GM18498 (cell line): ENCODE data around the gene APOBR.
"Not testable (repeated sequence)": the region's sequence is repeated elsewhere in the genome, so short reads cannot be mapped to it uniquely, and the experiment has no call there.

Experiments used
- ATAC-seq: cut with Tn5 transposase; IDR thresholded peaks from one replicate; pipeline ENCODE4 v1.9.1; 2021; ENCODE audit warnings: mild to moderate bottlenecking, moderate library complexity; ENCODE audit not compliant: unreplicated experiment

The APOBR gene, protein sequence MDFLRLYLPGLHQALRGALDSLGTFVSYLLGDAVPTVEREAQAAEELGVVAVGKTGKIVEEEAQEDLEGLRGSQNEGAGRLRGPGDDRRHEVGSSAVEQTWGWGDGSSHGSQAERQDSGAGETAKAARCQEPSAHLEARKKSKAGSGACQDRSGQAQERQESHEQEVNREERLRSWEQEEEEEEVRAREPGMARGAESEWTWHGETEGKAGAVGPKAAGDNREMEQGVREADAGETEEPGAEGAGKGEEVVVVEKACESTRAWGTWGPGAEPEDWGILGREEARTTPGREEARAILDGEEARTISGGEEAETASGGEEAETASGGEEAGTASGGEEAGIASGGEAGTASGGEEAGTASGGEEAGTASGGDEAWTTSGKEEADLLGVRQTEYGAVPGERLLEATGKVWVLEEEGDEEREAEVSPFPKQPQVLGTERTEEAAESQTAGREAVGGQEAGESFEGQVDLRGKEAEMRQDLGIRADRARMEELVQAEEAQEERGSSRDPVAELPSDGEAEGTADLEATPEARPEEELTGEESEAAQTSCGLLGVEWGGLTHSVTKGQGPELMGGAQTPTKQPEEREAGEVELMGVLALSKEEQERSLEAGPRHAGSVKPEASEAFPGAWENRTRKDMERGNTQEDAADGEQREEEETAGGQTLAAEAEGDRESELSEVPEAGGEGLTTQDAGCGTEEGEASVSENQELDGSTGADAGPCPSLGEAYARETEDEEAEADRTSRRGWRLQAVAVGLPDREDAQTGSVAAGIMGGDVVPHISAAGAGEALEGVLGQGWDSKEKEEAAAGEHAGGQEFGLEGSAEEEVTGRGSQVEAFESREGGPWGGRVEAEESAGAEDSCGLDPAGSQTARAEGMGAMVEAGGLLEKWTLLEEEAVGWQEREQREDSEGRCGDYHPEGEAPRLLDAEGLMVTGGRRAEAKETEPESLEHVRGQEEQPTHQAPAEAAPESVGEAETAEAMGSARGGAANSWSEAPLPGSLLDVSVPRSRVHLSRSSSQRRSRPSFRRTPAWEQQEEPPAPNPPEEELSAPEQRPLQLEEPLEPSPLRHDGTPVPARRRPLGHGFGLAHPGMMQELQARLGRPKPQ

DNA sequence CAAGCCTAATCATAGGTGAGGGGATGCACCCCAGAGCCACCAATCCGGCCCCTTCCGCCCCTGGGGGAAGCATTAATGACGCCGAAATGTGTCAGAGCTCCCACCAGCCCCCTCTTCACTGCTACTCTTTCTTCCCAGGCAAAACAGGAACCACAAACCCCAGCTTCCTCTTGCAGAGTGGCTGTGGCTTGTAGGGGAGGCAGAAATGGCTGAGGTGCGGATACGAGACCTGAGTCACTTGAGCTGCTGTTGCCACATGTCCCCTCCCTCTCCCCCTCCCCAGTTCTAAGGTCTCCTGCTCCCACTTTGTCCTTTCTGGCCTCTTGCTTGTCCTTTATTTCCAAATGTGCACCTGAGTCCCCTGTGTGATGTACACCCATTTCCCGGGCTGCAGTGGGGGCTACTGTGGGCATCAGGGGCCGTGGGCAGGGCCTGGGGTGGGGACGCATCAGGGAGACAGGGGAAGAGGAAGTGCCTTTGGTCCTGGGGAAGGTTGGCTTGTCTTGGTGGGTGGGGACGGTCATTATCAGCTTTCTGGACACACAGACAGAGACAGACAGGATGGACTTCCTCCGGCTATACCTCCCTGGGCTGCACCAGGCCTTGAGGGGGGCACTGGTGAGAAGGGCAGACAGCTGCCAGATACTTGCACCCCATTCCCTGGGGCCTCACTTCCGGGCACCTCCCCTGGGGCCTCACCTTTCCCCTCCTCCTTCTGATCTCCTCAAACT lies at the start of gene APOBR:
TSS of gene APOBR (plus strand) at position 523 of the 731 bp plus-strand sequence. CDS start at position 562, 39 bp downstream.
- peak; percentile 45 for ATAC-seq

DNA sequence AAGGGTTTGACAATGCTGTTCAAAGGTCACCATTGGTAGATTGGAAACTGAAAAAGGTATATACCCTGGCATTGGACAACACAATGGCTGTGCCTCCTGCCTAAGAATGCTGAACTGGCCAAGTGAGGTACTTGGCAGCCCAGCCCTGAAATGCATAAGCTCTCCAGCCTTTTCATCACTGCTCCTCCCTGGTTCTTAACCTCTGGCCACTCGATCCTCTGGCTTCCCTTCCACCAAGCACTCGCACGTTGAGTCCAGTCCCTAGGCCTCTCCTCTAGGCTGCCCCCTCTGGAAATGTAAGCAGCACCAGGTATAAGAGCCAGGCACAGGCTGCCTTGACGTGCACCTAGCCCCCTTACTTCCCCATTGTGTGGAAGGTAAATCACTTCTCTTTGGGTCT lies 48.1 kb upstream of the APOBR start:
- not testable (repeated sequence) for ATAC-seq

DNA sequence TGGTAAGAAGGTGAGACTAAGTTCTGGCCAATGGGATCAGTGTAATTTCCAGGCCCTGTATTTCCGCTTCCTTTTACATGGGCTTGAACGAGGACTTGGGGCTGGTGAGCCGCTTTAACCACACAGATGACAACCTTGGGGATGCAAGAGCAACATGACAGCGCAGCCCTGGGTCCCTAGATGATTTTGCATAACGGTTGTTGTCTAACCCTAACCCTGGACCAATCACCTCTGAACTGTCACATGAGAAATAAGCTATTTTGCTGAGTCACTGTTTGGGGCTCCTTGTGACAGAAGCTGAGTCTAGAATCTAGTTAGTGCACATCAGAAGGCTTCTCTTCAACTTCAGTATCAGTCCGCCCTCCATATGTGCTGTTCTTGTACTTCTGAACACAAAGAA lies 47.4 kb upstream of the APOBR start:
- not testable (repeated sequence) for ATAC-seq

DNA sequence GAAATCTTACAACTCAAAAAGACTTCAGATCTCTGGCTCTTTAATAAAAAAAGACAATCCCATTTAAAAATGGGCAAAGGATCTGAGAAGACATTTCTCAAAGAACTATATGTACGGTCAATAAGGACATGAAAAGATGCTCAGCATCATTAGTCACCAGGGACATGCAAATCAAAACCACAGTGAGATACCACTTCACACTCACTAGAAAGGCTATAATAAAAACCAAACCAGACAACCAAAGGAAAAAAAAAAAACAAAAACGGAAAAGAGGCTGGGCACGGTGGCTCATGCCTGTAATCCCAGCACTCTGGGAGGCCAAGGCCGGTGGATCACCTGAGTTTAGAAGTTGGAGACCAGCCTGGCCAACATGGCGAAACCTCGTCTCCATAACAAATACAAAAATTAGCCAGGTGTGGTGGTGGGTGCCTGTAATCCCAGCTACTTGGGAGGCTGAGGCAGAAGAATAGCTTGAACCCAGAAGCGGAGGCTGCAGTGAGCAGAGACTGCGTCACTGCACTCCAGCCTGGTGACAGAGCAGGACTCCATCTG lies 20.7 kb upstream of the APOBR start:
- no peak for ATAC-seq

DNA sequence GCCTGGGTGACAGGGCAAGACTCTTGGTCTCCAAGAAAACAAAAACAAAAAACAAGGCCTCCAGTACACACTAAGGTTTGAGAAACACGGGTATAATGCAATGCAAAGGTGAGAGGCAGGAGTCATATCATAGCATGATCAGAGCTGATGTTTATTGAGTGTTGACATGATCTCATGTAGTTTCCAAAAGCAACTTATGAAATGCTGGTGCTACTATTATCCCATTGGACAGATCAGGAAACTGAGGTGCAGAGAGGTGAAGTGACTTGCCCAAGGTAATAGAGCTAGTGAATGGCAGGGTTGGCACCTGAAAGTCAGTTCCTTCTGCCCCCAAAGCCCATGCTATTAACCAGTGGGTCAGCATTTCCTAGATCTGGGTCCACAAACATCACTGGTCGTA lies 19.2 kb upstream of the APOBR start:
- no peak for ATAC-seq

DNA sequence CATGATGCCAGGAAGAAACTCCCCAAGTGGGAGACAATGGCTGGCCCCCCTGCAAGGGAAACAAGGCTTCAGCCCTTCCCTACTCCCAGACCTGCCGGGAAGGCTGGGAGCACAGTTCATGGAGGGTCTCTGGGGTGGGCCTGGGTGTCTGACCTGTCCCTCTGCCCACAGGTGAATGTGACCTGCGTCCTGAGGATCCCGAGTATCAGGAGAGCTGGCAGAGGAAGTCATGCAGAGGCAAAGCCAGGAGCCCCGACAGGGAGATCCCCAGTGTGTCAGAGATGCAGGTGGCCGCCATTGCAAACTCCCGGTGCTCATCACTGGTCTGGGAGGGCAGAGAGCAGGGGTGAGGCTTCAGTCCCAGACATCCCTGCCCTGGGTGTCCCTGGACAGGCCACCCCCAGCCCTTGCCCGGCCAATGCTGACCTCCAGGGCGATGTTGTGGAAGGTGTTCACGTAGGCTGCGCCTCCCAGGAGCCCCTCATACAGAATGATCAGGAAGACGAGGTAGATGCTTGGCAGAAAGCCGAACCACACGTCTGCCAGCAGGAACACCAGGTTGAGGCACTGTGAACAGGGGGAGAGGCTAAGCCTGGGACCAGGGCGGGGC lies 17.0 kb upstream of the APOBR start:
- no peak for ATAC-seq

DNA sequence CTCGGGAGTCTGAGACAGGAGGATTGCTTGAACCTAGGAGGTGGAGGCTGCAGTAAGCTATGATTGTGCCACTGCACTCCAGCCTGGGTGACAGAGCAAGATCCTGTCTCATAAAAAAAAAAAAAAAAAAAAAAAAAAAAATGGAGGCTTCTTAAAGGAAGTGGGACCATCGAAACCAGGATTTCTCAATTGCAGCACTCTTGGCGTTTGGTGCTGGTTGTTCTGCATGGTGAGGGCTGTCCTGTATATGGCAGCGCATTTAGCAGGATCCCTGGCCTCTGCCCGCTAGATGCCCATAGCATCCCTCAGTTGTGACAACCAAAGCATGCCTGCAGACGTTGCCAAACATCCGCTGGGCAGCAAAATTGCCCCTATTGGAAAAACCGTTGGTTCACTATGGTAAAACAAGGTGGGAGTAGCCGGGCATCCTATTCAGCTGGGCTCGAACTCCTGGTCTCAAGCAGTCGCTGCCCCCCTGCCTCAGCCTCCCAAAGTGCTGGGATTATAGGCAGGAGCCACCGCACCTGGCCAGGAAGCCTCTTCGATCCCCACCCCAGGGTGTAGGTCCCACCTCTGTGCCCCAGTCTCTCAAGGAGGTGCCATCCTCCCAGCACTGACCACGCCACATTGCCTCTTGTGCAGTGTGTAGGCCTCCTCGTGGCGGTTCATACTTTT lies 15.8 kb upstream of the APOBR start:
- no peak for ATAC-seq

DNA sequence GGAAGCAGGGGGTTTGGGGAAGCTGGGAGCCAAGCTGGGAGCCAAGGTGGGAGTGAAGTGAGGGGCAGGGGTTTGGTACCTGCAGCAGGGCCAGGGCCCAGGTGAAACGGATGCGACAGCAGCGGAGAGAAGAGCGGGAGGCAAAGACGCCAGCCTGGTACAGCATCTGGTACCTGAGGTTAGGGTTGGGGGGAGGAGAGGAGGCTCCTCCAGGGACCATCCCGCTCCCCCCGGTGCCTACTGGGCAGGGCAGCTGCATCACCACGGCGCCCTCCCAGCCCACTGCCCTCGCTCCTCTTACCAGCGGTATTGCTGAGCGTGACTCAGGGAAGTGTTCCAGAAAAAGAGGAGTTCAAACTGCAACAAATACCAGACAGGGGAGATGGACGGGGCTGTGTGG lies 12.4 kb upstream of the APOBR start:
- no peak for ATAC-seq

DNA sequence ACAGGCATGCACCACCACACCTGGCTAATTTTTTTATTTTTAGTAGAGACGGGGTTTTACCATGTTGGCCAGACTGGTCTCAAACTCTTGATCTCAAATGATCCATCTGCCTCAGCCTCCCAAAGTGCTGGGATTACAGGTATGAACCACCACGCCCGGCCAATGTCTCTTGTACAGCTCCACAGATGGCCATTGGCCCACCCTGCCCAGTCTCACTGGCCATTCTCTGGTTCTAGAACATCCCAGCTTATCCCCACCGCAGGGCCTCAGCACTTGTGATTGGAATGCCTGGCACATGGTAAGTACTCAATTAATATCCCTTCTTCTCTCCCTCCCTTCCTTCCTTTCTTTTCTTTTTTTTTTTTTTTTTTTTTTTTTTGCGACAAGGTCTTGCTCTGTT lies 11.1 kb upstream of the APOBR start:
- ATAC-seq = not testable (repeated sequence)

DNA sequence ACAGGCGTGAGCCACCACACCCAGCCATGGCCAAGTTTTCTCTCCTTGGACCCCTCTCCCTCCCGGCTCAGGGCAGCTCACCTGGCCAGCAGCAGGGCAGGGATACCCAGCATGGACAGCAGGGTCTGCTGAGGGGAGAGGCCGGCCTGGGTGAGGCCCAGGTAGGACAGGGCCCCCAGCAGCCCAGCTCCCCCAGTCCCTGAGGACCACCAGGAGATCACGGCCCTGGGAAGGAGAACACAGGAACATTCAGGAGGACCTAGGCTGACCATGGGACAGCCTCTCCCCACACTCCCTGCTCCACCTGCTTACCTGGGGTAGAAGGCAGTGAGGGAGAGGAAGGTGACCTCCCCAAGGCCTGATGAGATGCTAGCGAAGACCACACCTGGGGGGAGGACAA lies 8.2 kb upstream of the APOBR start:
- no peak for ATAC-seq

DNA sequence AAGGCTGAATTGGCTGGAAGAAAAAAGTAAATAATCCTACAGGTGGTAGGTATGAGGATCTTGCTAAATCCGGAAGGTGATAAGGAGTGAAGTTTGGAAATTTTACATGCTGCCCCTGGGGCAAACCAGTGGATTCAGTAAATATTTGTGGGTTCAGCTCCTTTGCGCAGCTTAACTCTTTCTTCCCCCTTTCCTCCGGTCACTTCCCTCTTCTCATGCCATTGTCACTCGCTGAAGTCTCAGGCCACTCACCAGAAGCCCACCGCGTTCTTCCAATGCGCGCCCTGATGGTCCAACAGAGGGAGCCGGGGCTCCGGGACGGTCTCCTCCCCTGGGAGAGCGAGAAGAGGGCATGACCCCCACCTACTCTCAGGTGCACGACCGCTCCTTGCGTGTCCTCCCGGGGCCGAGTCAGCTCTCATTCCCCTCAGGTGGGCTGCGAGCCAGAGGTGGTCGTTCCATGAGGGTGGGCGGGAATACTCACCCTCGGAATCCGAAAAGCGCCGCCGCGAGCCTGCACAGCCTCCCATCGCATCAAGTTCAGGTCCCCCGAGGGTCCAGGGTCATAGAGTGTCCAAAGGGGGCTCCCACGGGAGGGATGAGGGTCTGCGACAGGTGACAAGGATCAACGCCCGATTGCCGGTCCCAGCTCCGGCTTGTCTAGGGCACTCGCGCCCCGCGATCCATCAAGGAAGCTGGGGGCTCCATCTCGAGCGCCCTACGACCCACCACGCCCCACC lies 3.0 kb upstream of the APOBR start:
- no peak for ATAC-seq

DNA sequence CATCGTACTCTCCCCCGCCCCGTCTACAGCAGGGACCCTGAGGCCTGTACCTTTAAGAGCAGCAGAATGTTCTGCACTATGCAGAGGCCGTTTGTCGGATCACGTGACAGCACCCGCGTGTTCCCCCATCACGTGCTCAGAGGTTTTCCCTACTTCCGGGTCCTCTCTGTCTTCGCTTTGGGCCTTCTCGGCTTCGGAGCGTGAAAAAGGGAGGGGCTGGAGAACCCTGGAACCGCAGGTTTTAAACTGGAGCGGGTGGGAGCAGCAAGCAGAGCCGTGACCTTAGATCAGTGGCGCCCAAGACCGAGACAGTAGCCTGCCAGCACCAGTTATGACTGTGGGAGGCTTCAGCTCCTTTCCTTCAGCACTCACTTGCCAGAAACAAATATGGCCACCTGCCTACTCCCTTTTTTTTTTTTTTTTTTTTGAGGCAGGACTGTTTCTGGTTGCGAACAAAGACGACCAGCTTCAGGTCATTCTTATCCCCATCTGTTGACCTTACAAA lies 2.4 kb upstream of the APOBR start, which contains the start of gene CLN3:
TSS of gene CLN3 (minus strand) at position 105 of the 505 bp plus-strand sequence. CDS start 315 bp downstream, outside the sequence.
- peak; percentile 77 for ATAC-seq

DNA sequence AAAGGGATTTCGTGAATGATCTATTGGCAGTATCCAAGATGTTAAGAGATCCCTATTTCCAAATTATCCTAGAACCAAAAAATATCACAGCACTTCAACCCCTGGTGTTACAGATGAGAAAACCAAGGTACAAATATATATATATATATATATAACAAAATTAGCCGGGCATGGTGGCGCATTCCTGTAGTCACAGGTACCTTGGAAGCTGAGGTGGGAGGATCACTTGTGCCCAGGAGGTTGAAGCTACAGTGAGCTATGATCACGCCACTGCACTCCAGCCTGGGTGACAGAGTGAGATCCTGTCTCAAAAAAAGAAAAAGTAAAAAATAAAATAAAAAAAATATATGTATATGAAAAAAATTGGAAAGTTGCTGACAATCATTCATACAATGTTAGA lies 1.9 kb upstream of the APOBR start:
- ATAC-seq = no peak

DNA sequence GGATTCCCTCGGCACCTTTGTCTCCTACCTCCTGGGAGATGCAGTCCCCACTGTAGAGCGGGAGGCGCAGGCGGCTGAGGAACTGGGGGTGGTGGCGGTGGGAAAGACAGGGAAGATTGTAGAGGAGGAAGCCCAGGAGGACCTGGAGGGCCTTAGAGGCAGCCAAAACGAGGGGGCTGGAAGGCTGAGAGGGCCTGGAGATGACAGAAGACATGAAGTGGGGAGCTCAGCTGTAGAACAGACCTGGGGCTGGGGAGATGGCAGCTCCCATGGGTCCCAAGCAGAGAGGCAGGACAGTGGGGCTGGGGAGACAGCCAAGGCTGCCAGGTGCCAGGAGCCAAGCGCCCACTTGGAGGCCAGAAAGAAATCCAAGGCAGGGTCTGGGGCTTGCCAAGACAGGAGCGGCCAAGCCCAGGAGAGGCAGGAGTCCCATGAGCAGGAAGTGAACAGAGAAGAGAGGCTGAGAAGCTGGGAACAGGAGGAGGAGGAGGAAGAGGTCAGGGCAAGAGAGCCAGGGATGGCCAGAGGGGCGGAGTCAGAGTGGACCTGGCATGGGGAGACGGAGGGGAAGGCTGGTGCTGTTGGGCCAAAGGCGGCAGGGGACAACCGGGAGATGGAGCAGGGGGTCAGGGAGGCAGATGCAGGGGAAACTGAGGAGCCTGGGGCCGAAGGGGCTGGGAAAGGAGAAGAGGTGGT lies 803 bp downstream of the APOBR start:
- ATAC-seq = no peak

DNA sequence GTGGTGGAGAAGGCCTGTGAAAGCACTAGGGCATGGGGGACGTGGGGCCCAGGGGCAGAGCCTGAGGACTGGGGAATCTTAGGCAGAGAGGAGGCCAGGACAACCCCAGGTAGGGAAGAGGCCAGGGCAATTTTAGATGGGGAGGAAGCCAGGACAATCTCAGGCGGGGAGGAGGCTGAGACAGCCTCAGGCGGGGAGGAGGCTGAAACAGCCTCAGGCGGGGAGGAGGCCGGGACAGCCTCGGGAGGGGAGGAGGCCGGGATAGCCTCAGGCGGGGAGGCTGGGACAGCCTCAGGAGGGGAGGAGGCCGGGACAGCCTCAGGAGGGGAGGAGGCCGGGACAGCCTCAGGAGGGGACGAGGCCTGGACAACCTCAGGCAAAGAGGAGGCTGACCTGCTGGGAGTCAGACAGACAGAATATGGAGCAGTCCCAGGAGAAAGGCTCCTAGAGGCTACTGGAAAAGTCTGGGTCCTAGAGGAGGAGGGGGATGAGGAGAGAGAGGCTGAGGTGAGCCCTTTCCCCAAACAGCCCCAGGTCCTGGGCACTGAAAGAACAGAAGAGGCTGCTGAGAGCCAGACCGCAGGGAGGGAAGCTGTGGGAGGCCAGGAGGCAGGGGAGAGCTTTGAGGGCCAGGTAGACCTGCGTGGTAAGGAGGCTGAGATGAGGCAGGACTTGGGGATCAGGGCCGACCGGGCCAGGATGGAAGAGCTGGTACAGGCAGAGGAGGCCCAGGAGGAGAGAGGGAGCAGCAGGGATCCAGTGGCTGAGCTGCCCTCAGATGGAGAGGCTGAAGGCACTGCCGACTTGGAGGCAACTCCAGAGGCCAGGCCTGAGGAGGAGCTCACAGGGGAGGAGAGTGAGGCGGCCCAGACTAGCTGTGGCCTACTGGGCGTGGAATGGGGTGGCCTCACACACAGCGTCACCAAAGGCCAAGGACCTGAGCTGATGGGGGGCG lies 1.6 kb downstream of the APOBR start:
- ATAC-seq = no peak

DNA sequence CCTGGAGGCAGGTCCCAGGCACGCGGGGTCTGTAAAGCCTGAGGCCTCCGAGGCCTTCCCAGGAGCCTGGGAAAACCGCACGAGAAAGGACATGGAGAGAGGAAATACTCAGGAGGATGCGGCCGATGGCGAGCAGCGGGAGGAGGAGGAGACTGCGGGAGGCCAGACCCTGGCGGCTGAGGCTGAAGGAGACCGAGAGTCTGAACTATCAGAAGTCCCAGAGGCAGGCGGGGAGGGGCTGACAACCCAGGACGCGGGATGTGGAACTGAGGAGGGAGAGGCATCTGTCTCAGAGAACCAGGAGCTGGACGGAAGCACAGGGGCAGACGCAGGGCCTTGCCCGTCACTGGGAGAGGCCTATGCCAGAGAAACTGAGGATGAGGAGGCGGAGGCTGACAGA lies 2.4 kb downstream of the APOBR start:
- no peak for ATAC-seq

DNA sequence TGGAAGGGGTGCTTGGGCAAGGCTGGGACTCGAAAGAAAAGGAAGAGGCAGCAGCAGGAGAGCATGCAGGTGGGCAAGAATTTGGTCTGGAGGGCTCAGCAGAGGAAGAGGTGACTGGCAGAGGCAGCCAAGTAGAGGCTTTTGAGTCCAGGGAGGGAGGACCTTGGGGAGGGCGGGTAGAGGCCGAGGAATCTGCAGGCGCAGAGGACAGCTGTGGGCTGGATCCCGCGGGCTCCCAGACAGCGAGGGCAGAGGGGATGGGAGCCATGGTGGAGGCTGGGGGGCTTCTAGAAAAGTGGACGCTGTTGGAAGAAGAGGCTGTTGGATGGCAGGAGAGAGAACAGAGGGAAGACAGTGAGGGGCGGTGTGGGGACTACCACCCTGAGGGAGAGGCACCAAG lies 2.9 kb downstream of the APOBR start:
- ATAC-seq = no peak
